ENCODE results near the gene NFYC. TPM values are rescaled to one million over a fixed set of nuclear protein-coding genes. Genes with fewer than 3 reads are reported as not detected.

NFYC gene
- total and polyA plus RNA-seq, 2 donors = 34.0 to 39.1 TPM

GRCh38 chr1:40676501-40676900 is 15.0 kb upstream of the NFYC start:
- no peak for DNase-seq (ENCODE audit: low read depth in 6 of 9, low spot score in 9 of 9)
- Histone ChIP-seq H3K4me3 (ENCODE audit: low read length in 2 of 2) (no peak overlapping the region), H3K9me3 (ENCODE audit: control insufficient read depth in 2 of 2, insufficient read depth in 1 of 2, low read length in 1 of 2) (no peaks in the 10 kb centered on the region), H3K36me3 (ENCODE audit: control insufficient read depth in 2 of 2, insufficient read depth in 2 of 2, low read length in 1 of 2) (no peaks in the 10 kb centered on the region), H3K27ac (ENCODE audit: low read depth in 1 of 2, low read length in 1 of 2) (no peak overlapping the region), H3K27me3 (ENCODE audit: control insufficient read depth in 2 of 2, insufficient read depth in 1 of 2, low read length in 1 of 2) (no peaks in the 10 kb centered on the region), H3K4me1 (ENCODE audit: control insufficient read depth in 2 of 2, insufficient read depth in 2 of 2, low read length in 2 of 2) (no peaks in the 10 kb centered on the region)
- WGBS = 29% methylated on average over 1 of the region's 1 CpG

GRCh38 chr1:40679165-40679953 is 12.1 kb upstream of the NFYC start:
- no peak for DNase-seq (ENCODE audit: low read depth in 6 of 9, low spot score in 9 of 9)
- no peaks in the 10 kb centered on the region for H3K27me3 ChIP-seq (ENCODE audit: control insufficient read depth in 2 of 2, insufficient read depth in 1 of 2, low read length in 1 of 2)
- H3K27ac ChIP-seq (ENCODE audit: low read depth in 1 of 2, low read length in 1 of 2) = no peak overlapping the region
- 100% methylated on average over 2 of the region's 2 CpGs for WGBS
- no peaks in the 10 kb centered on the region for H3K36me3 ChIP-seq (ENCODE audit: control insufficient read depth in 2 of 2, insufficient read depth in 2 of 2, low read length in 1 of 2)
- H3K4me1 ChIP-seq (ENCODE audit: control insufficient read depth in 2 of 2, insufficient read depth in 2 of 2, low read length in 2 of 2) = no peaks in the 10 kb centered on the region
- H3K4me3 ChIP-seq (ENCODE audit: low read length in 2 of 2) = no peak overlapping the region
- no peaks in the 10 kb centered on the region for H3K9me3 ChIP-seq (ENCODE audit: control insufficient read depth in 2 of 2, insufficient read depth in 1 of 2, low read length in 1 of 2)

- 91% methylated on average over 3 of the region's 3 CpGs for WGBS
- H3K27ac ChIP-seq (ENCODE audit: low read depth in 1 of 2, low read length in 1 of 2) = no peak overlapping the region
- H3K4me1 ChIP-seq (ENCODE audit: control insufficient read depth in 2 of 2, insufficient read depth in 2 of 2, low read length in 2 of 2) = no peaks in the 10 kb centered on the region
- no peaks in the 10 kb centered on the region for H3K27me3 ChIP-seq (ENCODE audit: control insufficient read depth in 2 of 2, insufficient read depth in 1 of 2, low read length in 1 of 2)
- no peaks in the 10 kb centered on the region for H3K9me3 ChIP-seq (ENCODE audit: control insufficient read depth in 2 of 2, insufficient read depth in 1 of 2, low read length in 1 of 2)
- no peak for DNase-seq (ENCODE audit: low read depth in 6 of 9, low spot score in 9 of 9)
- peaks cover 11 to 21% of the 10 kb centered on the region in 2 donors for H3K36me3 ChIP-seq (ENCODE audit: control insufficient read depth in 2 of 2, insufficient read depth in 2 of 2, low read length in 1 of 2)
- H3K4me3 ChIP-seq (ENCODE audit: low read length in 2 of 2) = no peak overlapping the region
These were observed 6.8 kb upstream of the NFYC start for GRCh38 chr1:40684669-40685068.

GRCh38 chr1:40687059-40687458 is 4.4 kb upstream of the NFYC start:
- Histone ChIP-seq H3K4me1 (ENCODE audit: control insufficient read depth in 2 of 2, insufficient read depth in 2 of 2, low read length in 2 of 2) (peaks cover 0 to 3% of the 10 kb centered on the region in 2 donors), H3K27ac (ENCODE audit: low read depth in 1 of 2, low read length in 1 of 2) (no peak overlapping the region), H3K9me3 (ENCODE audit: control insufficient read depth in 2 of 2, insufficient read depth in 1 of 2, low read length in 1 of 2) (peaks cover 0 to 3% of the 10 kb centered on the region in 2 donors), H3K4me3 (ENCODE audit: low read length in 2 of 2) (no peak overlapping the region), H3K27me3 (ENCODE audit: control insufficient read depth in 2 of 2, insufficient read depth in 1 of 2, low read length in 1 of 2) (no peaks in the 10 kb centered on the region), H3K36me3 (ENCODE audit: control insufficient read depth in 2 of 2, insufficient read depth in 2 of 2, low read length in 1 of 2) (peaks cover 11 to 21% of the 10 kb centered on the region in 2 donors)
- DNase-seq (ENCODE audit: low read depth in 6 of 9, low spot score in 9 of 9) = no peak
- 98% methylated on average over 7 of the region's 7 CpGs for WGBS

- WGBS = 96% methylated on average over 6 of the region's 6 CpGs
- no peak for DNase-seq (ENCODE audit: low read depth in 6 of 9, low spot score in 9 of 9)
- Histone ChIP-seq H3K9me3 (ENCODE audit: control insufficient read depth in 2 of 2, insufficient read depth in 1 of 2, low read length in 1 of 2) (peaks cover 0 to 3% of the 10 kb centered on the region in 2 donors), H3K27ac (ENCODE audit: low read depth in 1 of 2, low read length in 1 of 2) (no peak overlapping the region), H3K27me3 (ENCODE audit: control insufficient read depth in 2 of 2, insufficient read depth in 1 of 2, low read length in 1 of 2) (no peaks in the 10 kb centered on the region), H3K36me3 (ENCODE audit: control insufficient read depth in 2 of 2, insufficient read depth in 2 of 2, low read length in 1 of 2) (peaks cover 11 to 21% of the 10 kb centered on the region in 2 donors), H3K4me1 (ENCODE audit: control insufficient read depth in 2 of 2, insufficient read depth in 2 of 2, low read length in 2 of 2) (peaks cover 4 to 5% of the 10 kb centered on the region in 2 donors), H3K4me3 (ENCODE audit: low read length in 2 of 2) (no peak overlapping the region)
These were observed 3.8 kb upstream of the NFYC start for GRCh38 chr1:40687661-40688060.

GRCh38 chr1:40689737-40690136 is 1.8 kb upstream of the NFYC start:
- peaks cover 9 to 12% of the 10 kb centered on the region in 2 donors for H3K4me1 ChIP-seq (ENCODE audit: control insufficient read depth in 2 of 2, insufficient read depth in 2 of 2, low read length in 2 of 2)
- H3K27me3 ChIP-seq (ENCODE audit: control insufficient read depth in 2 of 2, insufficient read depth in 1 of 2, low read length in 1 of 2) = no peaks in the 10 kb centered on the region
- no peak overlapping the region for H3K4me3 ChIP-seq (ENCODE audit: low read length in 2 of 2)
- H3K27ac ChIP-seq (ENCODE audit: low read depth in 1 of 2, low read length in 1 of 2) = no peak overlapping the region
- peaks cover 0 to 3% of the 10 kb centered on the region in 2 donors for H3K9me3 ChIP-seq (ENCODE audit: control insufficient read depth in 2 of 2, insufficient read depth in 1 of 2, low read length in 1 of 2)
- DNase-seq (ENCODE audit: low read depth in 6 of 9, low spot score in 9 of 9) = no peak
- WGBS = 79% methylated on average over 1 of the region's 1 CpG
- peaks cover 11 to 19% of the 10 kb centered on the region in 2 donors for H3K36me3 ChIP-seq (ENCODE audit: control insufficient read depth in 2 of 2, insufficient read depth in 2 of 2, low read length in 1 of 2)

GRCh38 chr1:40690771-40691537 is 550 bp upstream of the NFYC start:
- Histone ChIP-seq H3K36me3 (ENCODE audit: control insufficient read depth in 2 of 2, insufficient read depth in 2 of 2, low read length in 1 of 2) (peaks cover 11% of the 10 kb centered on the region in 2 donors), H3K27me3 (ENCODE audit: control insufficient read depth in 2 of 2, insufficient read depth in 1 of 2, low read length in 1 of 2) (no peaks in the 10 kb centered on the region), H3K4me3 (ENCODE audit: low read length in 2 of 2) (peak overlapping the region; percentile 89 to 95), H3K9me3 (ENCODE audit: control insufficient read depth in 2 of 2, insufficient read depth in 1 of 2, low read length in 1 of 2) (peaks cover 0 to 3% of the 10 kb centered on the region in 2 donors), H3K4me1 (ENCODE audit: control insufficient read depth in 2 of 2, insufficient read depth in 2 of 2, low read length in 2 of 2) (peaks cover 9 to 12% of the 10 kb centered on the region in 2 donors), H3K27ac (ENCODE audit: low read depth in 1 of 2, low read length in 1 of 2) (peak overlapping the region; percentile 82 to 100)
- DNase-seq (ENCODE audit: low read depth in 6 of 9, low spot score in 9 of 9) = no peak
- WGBS = 24% methylated on average over 18 of the region's 18 CpGs

GRCh38 chr1:40692429-40692895 is 958 bp downstream of the NFYC start:
- DNase-seq (ENCODE audit: low read depth in 6 of 9, low spot score in 9 of 9) = no peak
- Histone ChIP-seq H3K4me1 (ENCODE audit: control insufficient read depth in 2 of 2, insufficient read depth in 2 of 2, low read length in 2 of 2) (peaks cover 9 to 12% of the 10 kb centered on the region in 2 donors), H3K27ac (ENCODE audit: low read depth in 1 of 2, low read length in 1 of 2) (peak overlapping the region; percentile 99 to 100), H3K36me3 (ENCODE audit: control insufficient read depth in 2 of 2, insufficient read depth in 2 of 2, low read length in 1 of 2) (peaks cover 5 to 11% of the 10 kb centered on the region in 2 donors), H3K27me3 (ENCODE audit: control insufficient read depth in 2 of 2, insufficient read depth in 1 of 2, low read length in 1 of 2) (no peaks in the 10 kb centered on the region), H3K4me3 (ENCODE audit: low read length in 2 of 2) (peak overlapping the region; percentile 89 to 95), H3K9me3 (ENCODE audit: control insufficient read depth in 2 of 2, insufficient read depth in 1 of 2, low read length in 1 of 2) (peaks cover 0 to 3% of the 10 kb centered on the region in 2 donors)
- 5% methylated on average over 9 of the region's 9 CpGs for WGBS

- Histone ChIP-seq H3K9me3 (ENCODE audit: control insufficient read depth in 2 of 2, insufficient read depth in 1 of 2, low read length in 1 of 2) (peaks cover 0 to 3% of the 10 kb centered on the region in 2 donors), H3K36me3 (ENCODE audit: control insufficient read depth in 2 of 2, insufficient read depth in 2 of 2, low read length in 1 of 2) (peaks cover 5 to 11% of the 10 kb centered on the region in 2 donors), H3K27ac (ENCODE audit: low read depth in 1 of 2, low read length in 1 of 2) (no peak overlapping the region), H3K4me1 (ENCODE audit: control insufficient read depth in 2 of 2, insufficient read depth in 2 of 2, low read length in 2 of 2) (peaks cover 9 to 13% of the 10 kb centered on the region in 2 donors), H3K27me3 (ENCODE audit: control insufficient read depth in 2 of 2, insufficient read depth in 1 of 2, low read length in 1 of 2) (no peaks in the 10 kb centered on the region), H3K4me3 (ENCODE audit: low read length in 2 of 2) (no peak overlapping the region)
- DNase-seq (ENCODE audit: low read depth in 6 of 9, low spot score in 9 of 9) = no peak
- WGBS = 99% methylated on average over 1 of the region's 1 CpG
These were observed 1.9 kb downstream of the NFYC start for GRCh38 chr1:40693425-40693824.
